Measurements from ENCODE around the gene BRME1.

GRCh38 chr19:13842291-13843103 lies 63.4 kb downstream of the BRME1 start:
- TF ChIP-seq, protein P1, sequence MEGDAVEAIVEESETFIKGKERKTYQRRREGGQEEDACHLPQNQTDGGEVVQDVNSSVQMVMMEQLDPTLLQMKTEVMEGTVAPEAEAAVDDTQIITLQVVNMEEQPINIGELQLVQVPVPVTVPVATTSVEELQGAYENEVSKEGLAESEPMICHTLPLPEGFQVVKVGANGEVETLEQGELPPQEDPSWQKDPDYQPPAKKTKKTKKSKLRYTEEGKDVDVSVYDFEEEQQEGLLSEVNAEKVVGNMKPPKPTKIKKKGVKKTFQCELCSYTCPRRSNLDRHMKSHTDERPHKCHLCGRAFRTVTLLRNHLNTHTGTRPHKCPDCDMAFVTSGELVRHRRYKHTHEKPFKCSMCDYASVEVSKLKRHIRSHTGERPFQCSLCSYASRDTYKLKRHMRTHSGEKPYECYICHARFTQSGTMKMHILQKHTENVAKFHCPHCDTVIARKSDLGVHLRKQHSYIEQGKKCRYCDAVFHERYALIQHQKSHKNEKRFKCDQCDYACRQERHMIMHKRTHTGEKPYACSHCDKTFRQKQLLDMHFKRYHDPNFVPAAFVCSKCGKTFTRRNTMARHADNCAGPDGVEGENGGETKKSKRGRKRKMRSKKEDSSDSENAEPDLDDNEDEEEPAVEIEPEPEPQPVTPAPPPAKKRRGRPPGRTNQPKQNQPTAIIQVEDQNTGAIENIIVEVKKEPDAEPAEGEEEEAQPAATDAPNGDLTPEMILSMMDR (IDR thresholded peaks at IDR 0.05; ENCODE audit: insufficient read depth, low read depth, low read length) = no peak
- no peak for TF ChIP-seq EZH2 (IDR thresholded peaks at IDR 0.05; ENCODE audit: insufficient read depth, low read length)
